SU-DHL-6 (cell line): Measurements from ENCODE around the gene CNPY1.

Experiments
- EZH2phosphoT487 ChIP-seq: fragments of 200-600 bp; sonication (generic), shearing (Covaris generic); conservative IDR thresholded peaks from 2 replicates; pipeline ENCODE4 v1.6.1; 2018; ENCODE audit warnings: mild to moderate bottlenecking, antibody characterized with exemption, low read length, moderate library complexity, mixed read lengths
- TF ChIP-seq, protein P1 (sequence below): fragments of 200-600 bp; sonication (generic); IDR thresholded peaks from one replicate; pipeline ENCODE4 v1.5.1; 2017; ENCODE audit warnings: antibody characterized with exemption, mild to moderate bottlenecking, low read length, moderate library complexity; ENCODE audit not compliant: insufficient read depth, poor library complexity, severe bottlenecking

DNA sequence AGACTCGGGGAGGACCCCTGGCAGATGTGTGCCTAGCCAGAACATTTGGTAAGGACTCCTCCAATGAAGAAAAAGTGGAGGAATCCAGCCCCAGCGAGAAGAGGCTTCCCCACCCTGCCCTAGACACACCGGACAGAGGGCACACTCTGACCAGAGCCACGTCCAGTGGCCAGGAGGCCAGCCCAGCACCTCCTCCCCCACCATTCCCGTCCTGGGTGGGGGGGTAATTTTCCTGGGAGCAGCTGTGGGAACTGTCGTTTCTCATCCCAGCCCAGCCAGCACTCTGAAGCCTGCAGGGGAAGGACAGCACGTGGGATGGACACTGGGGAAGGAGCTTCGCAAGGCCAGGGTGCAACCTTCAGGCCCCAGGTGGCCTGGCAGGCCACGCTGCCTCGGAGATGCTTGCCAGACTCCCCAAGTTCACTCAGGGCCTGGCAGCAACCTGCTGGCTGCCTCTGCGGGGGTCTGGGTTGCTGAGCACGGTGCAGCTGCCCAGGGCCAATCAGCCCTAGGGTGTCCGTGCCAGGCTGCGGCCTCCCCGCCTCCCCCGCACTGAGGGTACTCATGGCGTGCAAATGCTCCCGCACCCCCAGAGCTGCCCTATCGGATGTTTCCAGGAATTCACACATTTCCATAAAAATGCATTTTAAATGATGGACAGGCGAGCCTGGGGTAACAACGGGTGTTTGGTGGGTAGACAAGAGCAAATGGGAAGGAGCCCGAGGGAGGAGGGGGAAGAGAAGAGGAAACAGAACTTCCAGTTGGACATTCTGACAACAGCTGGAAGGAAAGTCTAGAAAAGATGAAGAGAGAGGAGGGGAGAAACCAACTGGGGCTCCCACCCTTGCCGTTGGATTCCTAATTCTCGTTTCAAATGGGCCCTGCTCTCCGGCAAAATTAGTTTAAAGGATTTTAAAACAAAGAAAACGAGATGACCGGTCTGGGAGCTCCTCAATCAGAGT, 90.3 kb downstream of the CNPY1 start:
- TF ChIP-seq, protein P1, sequence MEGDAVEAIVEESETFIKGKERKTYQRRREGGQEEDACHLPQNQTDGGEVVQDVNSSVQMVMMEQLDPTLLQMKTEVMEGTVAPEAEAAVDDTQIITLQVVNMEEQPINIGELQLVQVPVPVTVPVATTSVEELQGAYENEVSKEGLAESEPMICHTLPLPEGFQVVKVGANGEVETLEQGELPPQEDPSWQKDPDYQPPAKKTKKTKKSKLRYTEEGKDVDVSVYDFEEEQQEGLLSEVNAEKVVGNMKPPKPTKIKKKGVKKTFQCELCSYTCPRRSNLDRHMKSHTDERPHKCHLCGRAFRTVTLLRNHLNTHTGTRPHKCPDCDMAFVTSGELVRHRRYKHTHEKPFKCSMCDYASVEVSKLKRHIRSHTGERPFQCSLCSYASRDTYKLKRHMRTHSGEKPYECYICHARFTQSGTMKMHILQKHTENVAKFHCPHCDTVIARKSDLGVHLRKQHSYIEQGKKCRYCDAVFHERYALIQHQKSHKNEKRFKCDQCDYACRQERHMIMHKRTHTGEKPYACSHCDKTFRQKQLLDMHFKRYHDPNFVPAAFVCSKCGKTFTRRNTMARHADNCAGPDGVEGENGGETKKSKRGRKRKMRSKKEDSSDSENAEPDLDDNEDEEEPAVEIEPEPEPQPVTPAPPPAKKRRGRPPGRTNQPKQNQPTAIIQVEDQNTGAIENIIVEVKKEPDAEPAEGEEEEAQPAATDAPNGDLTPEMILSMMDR: no peak
- no peak for TF ChIP-seq EZH2phosphoT487
